Measurements from ENCODE around the gene TPD52L1. TPM values are rescaled to one million over a fixed set of nuclear protein-coding genes. Genes with fewer than 3 reads are reported as not detected.

The TPD52L1 gene
- total RNA-seq, 1 donor from 2014 or later = 15.6 TPM

GRCh38 chr6:125296471-125296870 is 142.9 kb downstream of the TPD52L1 start:
- no peak for ATAC-seq
- peaks cover 57% of the 10 kb centered on the region for H3K36me3 ChIP-seq
- no peaks in the 10 kb centered on the region for H3K9me3 ChIP-seq
- intact Hi-C loops (cut with DNase I) = no loop called here
- no peak overlapping the region for H3K4me3 ChIP-seq
- H3K27ac ChIP-seq = no peak overlapping the region
- no peak for DNase-seq
- no peaks in the 10 kb centered on the region for H3K27me3 ChIP-seq (ENCODE audit: low read depth)
- no peak for TF ChIP-seq CTCF (IDR thresholded peaks at IDR 0.05)
- H3K4me1 ChIP-seq = peaks cover 35% of the 10 kb centered on the region

DNA sequence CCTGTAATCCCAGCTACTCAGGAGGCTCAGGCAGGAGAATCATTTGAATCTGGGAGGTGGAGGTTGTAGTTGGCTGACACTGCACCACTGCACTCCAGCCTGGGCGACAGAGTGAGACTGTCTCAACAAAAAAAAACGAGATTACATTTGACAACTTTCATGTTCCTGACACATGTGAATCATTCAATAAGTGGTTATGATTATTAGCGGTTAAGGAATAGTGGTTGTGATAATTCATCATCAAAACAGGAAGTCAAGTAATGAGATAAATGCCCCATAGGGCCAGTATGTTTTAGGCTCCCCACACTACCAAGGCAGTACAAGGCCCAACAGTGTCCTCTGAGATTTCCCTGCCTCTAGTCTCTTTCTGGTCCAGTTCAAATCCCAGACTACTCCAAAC is 145.7 kb downstream of the TPD52L1 start:
- H3K4me3 ChIP-seq = no peak overlapping the region
- no peak for DNase-seq
- H3K36me3 ChIP-seq = peaks cover 38% of the 10 kb centered on the region
- H3K9me3 ChIP-seq = no peaks in the 10 kb centered on the region
- ATAC-seq = no peak
- no peaks in the 10 kb centered on the region for H3K27me3 ChIP-seq (ENCODE audit: low read depth)
- peaks cover 35% of the 10 kb centered on the region for H3K4me1 ChIP-seq
- no peak overlapping the region for H3K27ac ChIP-seq
- intact Hi-C loops (cut with DNase I) = no loop called here
- no peak for TF ChIP-seq CTCF (IDR thresholded peaks at IDR 0.05)

DNA sequence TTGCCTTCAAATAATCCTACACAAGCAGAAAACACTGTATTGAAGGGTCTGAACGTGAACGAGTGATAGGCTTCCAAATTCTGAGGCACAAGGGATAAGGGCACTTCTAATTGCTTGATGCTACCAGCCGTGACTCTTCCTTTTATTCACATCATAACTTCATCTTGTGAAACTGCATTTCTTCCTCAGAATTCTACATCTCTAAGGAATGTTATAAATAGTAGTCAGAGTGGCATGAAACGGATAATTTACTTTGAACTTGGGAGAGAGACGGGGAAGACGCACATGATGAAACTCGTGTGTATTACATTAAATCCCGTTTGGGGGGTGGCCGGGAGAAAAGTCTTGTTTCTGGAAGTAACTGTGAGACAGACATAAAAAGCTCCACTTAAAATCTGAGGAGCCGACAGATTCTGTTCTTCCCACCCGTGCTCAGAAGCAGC is 147.4 kb downstream of the TPD52L1 start:
- Histone ChIP-seq H3K27me3 (ENCODE audit: low read depth) (no peaks in the 10 kb centered on the region), H3K4me1 (peaks cover 28% of the 10 kb centered on the region), H3K36me3 (peaks cover 34% of the 10 kb centered on the region), H3K9me3 (no peaks in the 10 kb centered on the region), H3K4me3 (peak overlapping the region; percentile 74), H3K27ac (peak overlapping the region; percentile 92)
- ATAC-seq (peak in 1 of 2 donors; percentile 8), DNase-seq (no peak)
- intact Hi-C loops (cut with DNase I) = no loop called here
- TF ChIP-seq CTCF (IDR thresholded peaks at IDR 0.05) = no peak

- ATAC-seq = peak; percentile 95 to 96
- DNase-seq = peak; percentile 85
- H3K4me1 ChIP-seq = peaks cover 28% of the 10 kb centered on the region
- H3K9me3 ChIP-seq = no peaks in the 10 kb centered on the region
- intact Hi-C loops (cut with DNase I) = no loop called here
- H3K27ac ChIP-seq = peak within 1 kb of the TSS; percentile 92
- H3K36me3 ChIP-seq = peaks cover 27% of the 10 kb centered on the region
- peak within 1 kb of the TSS; percentile 74 for H3K4me3 ChIP-seq
- no peak for TF ChIP-seq CTCF (IDR thresholded peaks at IDR 0.05)
- H3K27me3 ChIP-seq (ENCODE audit: low read depth) = no peaks in the 10 kb centered on the region
These were observed 148.1 kb downstream of the TPD52L1 start, which contains the start of gene HDDC2 for GRCh38 chr6:125301435-125302391. Gene HDDC2 (minus strand): TSS chr6:125301967. CDS start chr6:125301932, 35 bp downstream.

- no peaks in the 10 kb centered on the region for H3K27me3 ChIP-seq (ENCODE audit: low read depth)
- DNase-seq (no peak), ATAC-seq (no peak)
- peaks cover 15% of the 10 kb centered on the region for H3K36me3 ChIP-seq
- H3K4me3 ChIP-seq = no peak overlapping the region
- no peak overlapping the region for H3K27ac ChIP-seq
- peaks cover 24% of the 10 kb centered on the region for H3K4me1 ChIP-seq
- no peaks in the 10 kb centered on the region for H3K9me3 ChIP-seq
- intact Hi-C loops (cut with DNase I) = no loop called here
- TF ChIP-seq CTCF (IDR thresholded peaks at IDR 0.05) = no peak
These were observed 149.4 kb downstream of the TPD52L1 start for GRCh38 chr6:125302840-125303511.
